Ovary (tissue), 3 donors: ENCODE results near the gene SLC23A2.

ENCODE experiments used
- CTCF ChIP-seq, 3 donors: fragments of 450-650 bp in 2 of 3; fragments of 200-600 bp in 1 of 3; IDR thresholded peaks; one replicate each; pipeline versions ENCODE4 v1.5.1 to v1.8.0; 2016 to 2022; ENCODE audit warnings: antibody characterized with exemption in 3 of 3, mild to moderate bottlenecking in 1 of 3
- EP300 ChIP-seq: sonication (generic); formaldehyde crosslinking; IDR thresholded peaks from one replicate; pipeline ENCODE4 v1.6.1; 2017; ENCODE audit warnings: antibody characterized with exemption
- POLR2A ChIP-seq: fragments of 450-650 bp; IDR thresholded peaks from one replicate; pipeline ENCODE4 v1.6.1; 2017; ENCODE audit warnings: antibody characterized with exemption, mild to moderate bottlenecking, moderate library complexity
- donor health status: DM: no; HTN: no; CAD: no.

GRCh38 chr20:4891997-4892396, 109.3 kb downstream of the SLC23A2 start:
- TF ChIP-seq POLR2A (no peak), CTCF (IDR thresholded peaks at IDR 0.05) (no peak), EP300 (no peak)
